NCI-H2227 (cell line): ENCODE data around the gene CACNA1S.

Experiments
- DNase-seq: peaks from one replicate; lab custom pipeline; 2025; ENCODE audit not compliant: unreplicated experiment; lab: John Stamatoyannopoulos, UW

Gene CACNA1S

DNA sequence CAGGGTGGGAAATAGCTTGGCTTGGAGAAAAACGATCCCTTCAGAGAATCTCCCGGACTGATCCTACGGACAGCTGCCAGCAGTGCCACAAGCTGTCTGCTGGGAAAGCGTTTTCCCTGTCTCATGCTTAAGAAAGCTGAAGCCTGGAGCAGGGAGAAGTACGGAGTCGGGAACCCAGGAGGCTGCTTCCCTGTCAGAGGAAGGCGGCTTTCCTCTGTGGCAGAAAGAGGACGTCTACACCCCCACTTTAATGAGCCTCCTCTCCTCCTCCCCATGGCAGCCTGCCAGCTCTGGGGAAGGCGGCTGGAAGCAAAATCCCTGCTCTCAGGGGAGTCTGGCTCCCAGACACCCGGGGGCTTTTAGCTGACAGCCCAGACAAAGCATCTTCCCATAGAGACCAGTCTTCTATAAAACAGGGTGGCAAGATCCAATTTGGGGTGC, 96.0 kb downstream of the CACNA1S start:
- peak; percentile 86 for DNase-seq

DNA sequence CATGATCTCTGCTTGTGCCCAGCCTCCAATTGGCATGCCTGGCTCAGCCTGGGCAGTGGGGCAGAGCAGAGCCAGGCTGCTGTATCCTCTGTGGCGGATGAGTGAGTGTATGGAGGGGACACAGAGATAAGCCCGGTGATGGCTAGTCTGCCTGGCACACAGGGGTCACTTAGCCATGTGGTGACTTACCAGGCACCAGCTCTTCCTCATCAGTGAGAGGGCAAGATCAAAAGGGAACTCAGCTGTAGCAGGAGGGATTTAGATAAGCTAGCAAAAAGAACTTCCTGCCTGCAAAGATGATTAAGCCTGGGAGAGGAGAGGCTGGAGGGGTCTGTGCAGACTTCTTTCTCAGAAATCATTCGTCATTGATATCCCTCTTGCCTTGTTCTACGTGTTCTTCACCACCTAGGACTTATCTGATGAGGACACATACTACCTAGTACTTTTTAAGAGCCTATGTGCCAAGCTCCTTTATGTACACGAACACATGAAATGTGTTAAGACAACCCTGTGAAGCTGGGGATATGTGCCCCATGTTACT, 96.6 kb downstream of the CACNA1S start:
- no peak for DNase-seq

DNA sequence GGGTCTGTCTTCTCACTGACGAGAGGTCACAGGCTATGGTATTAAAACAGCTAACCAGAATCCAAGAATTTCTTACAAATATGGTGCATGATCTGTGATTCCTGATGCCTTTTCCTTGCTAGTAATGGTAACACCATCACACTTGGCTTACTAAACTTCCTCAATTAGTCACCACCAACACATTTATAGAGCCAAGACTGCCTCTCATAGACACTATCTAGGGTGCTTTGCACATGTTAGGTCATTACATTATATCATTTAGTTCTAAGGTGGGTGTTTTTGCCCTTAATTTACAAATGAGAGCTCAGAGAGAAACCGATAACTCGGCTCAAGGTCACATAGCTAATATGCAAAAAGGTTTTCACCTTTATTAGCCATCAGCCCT, 97.4 kb downstream of the CACNA1S start:
- DNase-seq = no peak

DNA sequence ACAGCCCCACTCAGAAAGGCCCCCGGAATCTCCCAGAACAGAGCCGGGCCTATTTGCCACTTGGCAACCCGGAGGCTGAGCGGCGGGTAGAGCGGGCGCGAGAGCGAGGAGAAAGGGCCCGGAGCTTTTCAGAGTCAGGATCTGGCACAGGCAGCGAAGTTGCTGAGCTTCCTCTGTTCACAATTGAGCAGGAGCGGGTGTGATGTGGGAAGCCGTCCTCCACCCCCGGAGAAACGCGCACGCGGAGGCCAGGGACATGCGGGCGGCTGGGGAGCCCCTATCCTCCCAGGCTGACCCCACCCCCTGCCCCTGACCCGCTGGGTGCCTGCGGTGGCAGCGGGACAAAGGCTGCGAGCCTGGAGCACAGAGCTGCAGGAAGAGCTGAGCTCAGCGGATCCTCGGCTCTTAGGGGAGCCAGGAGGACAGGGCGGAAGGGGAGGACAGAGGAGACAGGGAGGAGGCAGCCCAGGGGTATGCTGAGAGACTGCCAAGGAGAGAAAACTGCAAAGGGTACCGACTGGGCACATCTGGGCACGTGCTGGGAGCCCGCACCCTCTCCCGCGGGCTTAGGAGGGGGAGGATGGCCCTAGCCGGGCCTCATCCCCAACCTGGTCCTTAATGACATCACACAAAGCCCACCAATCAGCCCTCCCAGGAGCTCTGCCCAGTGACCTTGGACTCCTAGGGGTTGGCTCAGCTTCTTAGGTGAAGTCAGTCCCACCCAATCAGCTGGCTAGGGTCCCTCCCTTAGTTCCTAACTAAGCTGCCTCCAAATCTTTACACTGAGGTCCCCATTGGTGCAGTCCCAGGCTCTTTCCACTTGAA, 98.0 kb downstream of the CACNA1S start:
- DNase-seq = no peak

DNA sequence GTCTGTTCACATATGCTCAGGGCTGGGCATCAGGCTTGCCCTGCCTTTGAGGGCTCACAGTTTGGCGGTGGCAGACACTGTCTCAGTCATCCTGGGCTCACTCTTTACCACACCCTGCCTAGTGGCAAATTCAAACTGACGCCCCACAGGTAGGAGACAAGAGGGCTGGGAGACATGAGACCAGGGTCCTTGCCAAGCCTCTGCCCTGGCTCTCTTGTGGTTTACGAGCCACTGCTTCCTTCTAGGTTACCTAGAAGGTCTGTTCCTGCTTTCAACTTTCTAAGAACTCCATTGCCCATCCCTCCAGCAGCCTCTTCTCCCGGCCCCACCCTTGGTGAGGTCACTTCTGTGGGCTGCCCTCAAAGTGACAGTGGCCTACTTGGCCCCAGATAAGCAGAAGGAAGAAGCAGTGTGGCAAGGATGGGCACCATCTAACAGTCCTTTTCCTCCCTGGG, 99.2 kb downstream of the CACNA1S start:
- no peak for DNase-seq

DNA sequence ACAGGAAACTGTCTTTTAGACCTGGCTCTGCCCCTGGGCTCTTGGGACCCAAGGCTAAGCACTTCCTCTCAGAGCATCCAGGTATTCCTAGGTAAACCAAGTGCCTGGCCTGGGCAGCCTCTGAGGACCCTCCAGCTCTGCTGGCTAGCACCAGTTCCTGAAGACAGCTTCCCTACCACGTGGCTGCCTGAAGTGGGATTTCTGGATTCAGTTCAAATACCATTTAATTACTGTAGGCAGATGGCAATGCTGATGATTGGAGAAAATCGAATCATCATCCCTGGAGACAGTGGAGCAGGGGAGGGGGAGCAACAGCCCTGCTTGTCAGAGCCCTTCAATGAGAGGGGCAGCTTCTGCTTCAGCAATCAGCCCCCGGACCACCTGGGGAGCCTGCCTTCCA, 100.6 kb downstream of the CACNA1S start:
- peak; percentile 20 for DNase-seq

DNA sequence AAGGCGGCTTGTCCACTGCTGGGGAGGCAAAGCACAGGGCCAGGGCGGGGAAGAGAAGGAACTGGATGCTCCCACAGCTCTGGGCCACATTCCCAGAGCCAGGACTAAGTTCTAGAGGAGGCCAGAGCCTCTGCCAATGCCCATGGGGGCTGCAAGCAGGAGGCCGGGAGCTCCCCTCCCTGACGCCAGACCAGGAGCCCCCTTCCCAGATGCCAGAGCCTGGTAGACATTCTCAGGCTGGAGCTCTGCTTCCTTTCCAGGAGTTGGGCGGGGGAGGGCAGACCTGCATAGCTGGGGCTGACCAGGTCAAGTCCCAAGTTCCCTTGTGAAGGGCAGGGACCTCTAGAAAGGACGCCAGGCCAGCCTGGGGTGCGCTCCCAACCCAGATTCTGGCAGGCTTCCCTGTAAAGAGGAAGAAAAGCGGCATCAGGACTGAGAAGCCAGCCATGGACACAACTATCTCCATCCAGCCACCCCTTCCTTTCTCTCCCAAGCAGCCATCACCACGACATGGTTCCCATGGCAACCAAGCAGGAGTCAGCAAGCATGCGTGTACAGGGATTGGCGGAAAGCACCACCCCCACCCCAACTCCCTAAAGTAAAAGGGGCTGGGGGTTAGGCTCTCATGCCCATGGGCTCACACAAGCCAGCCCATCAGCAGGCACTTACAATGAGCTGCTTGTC, 102.1 kb downstream of the CACNA1S start:
- peak; percentile 77 for DNase-seq

DNA sequence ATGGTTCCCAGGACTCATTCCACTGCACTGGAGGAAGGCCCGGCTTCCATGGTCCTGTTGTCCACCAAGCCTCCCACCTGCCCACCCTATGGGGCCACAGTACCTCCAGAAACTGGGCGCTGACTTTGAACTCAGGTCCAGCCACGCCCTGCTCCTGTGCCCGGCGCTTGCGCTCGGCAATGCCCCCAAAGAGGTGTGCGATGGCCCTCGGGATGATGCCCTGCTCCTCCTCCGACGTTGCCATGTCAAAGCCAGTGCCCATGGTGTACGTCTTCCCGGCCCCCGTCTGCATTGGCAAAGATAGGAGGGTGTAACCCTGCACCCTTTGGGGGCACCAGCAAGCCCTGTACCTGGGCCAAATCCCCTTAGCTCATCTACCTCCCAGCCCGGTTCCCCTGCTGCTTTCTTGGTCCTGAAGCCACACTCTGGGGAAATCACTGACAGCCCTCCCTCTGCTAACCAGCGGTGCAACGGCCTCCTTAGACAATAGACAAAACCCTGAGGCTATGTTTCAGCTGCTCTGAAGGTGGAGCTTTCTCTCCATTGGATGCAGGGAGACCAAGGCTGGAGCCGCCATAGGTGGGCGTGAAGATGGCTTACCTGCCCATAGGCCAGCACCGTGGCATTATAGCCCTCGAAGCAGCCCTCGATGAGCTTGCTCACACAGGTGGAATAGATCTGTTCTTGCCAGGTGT, 103.4 kb downstream of the CACNA1S start:
- DNase-seq = peak; percentile 13

DNA sequence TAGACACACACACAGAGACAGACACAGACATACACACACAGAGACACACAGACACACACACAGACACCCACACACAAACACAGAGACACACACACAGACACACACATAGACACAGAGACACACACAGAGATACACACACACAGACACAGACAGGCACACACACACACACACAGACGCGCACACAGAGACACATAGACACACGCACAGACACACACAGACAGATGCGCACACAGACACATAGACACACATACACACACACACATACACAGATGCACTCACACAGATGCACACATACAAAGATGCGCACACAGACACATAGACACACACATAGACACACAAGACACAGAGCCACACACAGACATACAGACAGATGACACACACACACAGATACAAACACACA, 104.7 kb downstream of the CACNA1S start:
- DNase-seq = no peak

DNA sequence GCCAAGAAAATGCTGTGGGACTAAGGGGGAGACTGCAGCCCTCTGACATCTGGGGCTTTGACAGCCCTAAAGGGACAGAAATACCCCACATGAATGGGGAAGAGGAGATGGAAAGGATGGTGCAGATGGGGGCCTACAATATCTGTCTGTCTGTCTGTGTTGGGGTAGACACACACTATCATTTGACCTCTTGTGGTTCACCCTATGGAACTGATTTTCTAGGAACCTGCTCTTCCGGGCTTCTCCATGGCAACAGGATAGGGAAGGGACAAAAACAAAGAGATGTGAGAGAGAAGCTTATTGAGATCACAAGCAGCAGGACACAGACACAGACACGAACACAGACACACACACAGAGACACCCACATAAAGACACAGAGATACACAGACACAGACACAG, 105.8 kb downstream of the CACNA1S start:
- DNase-seq = peak; percentile 17

DNA sequence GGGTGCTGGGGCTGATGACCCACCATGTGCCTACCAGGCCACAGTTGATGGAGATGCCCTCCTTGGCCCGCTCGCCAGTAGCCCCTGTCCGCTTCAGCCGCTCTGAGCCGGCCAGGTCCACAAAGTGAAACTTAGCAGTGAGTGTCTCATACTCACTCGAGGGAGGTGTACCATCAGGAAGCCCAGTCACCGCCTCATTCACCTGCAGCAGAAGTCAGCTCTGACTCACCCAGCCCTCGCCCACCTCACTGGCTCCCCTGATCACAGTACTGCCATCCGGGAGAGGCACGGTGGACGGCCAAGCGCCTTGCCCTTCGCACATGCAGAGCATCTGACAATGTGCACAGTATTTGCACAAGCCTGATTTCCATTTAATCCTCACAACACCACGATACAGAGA, 107.5 kb downstream of the CACNA1S start:
- DNase-seq = no peak

DNA sequence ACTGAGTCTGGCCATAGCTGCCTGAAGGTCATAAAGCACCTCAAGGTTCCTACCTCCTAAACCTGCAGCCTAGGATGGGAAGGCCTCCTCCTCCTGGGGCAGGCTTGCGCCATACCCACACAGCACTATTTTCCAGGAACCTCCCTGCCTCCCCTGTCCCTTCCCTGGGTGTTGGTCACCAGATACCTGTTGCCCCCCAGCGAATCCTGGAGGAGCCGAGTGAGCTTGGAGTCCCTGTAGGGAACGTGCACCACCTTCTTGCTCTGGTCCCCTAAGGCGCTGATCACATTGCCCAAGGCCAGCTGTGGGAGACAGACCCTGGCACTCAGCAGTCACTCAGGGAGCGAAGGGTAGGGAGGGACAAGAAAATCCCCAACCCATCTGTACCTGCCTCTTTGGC, 108.1 kb downstream of the CACNA1S start:
- no peak for DNase-seq

DNA sequence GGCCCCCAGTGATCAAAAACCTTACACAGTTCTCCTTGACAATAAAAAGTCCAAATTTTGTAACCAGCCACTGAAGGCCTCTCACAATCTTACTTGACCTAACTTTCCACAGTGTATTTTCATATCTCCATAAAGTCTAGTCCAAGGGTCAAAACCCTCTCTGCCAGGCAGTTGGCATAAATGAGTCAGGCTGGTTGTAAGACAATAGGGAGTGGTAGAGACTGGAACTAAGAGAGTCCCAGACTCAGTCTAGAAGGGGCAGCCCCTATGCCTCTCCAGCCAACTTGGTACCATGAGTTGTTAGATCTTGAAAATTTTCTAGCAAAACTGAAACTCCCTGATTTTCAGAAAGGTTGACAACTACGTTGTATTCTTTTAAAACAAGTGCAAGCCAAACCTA, 109.7 kb downstream of the CACNA1S start:
- no peak for DNase-seq

DNA sequence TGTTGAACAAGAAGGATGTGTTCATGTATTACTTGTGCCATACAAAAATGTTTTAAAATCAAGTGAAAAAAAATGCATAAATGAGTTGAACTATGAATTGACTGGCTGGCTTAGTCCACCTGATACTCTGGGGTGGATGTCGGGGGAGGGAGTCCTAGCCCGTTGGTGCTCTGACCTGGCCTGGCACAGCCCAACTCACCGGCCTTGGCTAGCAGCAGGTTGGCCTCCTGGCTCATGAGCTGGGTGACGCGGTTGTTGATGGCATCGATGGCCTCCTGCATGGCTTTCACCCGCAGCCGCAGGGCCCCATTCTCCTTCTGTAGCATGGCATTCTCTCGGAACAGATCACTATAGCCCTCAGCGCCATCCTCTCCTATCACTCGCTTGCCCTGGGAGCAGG, 110.3 kb downstream of the CACNA1S start:
- no peak for DNase-seq

DNA sequence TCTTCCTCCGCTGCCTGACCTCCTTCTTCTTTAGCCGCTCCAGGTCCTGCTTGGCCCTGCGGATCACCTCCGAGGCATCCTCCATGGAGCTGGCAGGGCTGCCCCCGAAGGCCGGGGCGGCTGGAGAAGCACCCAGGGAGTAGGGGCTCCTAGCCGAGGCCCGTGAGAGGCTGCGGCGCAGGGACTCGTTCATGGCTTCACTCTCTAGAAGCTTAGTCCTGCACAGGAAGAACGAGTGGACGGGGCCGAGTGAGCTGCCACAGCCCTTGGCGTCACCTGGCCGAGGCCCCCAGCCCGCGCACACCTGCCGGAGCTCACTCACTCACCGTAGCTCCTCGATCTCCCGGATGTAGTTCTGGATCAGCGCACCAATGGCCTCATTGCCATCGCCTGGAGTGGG, 111.8 kb downstream of the CACNA1S start:
- DNase-seq = no peak

DNA sequence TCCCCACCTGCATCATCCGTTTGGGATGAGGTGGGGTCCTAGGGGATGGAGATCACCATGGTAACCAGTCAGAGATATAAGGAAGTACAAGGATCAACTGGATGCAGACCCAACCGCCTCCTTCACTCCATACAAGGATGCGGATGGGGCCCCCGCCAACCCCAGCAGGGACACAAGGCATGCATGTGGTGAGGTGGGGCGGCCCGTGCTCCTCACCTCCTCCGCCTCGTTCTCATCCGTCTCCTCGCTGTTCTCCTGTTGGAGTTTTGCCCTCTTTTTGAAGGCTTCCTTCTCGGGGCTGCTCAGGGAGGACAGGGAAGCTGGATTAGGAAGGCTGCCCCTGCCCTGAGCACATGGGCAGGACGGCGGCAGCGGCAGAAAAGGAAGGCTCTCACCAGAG, 112.6 kb downstream of the CACNA1S start:
- DNase-seq = no peak

DNA sequence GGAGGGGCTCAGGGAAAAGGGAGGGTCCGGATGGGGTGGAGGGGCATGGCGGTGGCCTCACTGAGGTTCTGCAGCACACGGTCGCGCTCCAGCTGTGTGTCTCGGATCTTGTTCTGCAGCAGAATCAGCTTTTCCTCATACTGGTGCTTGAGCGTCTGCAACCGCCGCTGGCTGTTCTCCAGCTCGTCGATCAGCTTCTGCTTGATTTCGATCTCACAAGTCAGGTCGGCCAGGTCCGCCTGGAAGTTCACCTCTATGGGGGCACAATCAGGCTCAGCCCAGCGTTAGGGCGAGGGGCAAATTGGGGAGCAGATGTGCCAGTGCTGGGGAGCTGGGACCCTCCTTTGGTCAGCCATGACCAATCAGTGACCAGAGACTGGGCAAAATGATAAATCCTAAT, 113.9 kb downstream of the CACNA1S start:
- DNase-seq = no peak

DNA sequence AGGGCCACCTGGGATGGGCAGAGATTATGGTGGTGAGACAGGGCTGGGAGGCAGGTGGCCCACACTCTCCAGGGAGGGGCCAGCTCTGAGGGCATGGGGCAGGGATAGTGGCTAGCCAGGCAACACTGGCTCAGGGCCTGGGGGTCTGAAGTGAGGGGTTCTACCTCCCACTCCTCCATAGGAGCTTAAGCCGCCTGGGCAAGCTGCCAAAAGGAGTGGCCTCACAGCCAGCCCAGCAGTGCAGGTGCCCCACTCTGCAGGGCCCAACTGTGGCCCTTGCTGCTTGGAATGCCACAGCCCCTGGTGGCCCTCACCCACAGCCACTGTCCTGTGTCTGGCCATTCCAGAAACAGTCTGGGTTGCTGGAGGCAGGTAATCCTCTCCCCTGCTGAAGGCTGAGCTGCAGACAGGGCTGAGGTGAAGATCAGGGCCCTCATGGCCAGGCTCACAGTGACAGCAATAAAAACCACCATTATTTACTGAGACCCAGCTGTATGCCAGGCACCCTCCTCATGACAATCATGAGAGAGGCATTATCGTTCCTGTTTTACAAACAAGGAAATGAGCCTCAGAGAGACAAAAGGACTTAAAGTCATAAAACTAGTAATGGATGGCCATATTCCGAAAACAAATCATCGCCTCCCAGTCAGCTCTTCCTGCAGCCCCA, 119.7 kb downstream of the CACNA1S start:
- DNase-seq = no peak

DNA sequence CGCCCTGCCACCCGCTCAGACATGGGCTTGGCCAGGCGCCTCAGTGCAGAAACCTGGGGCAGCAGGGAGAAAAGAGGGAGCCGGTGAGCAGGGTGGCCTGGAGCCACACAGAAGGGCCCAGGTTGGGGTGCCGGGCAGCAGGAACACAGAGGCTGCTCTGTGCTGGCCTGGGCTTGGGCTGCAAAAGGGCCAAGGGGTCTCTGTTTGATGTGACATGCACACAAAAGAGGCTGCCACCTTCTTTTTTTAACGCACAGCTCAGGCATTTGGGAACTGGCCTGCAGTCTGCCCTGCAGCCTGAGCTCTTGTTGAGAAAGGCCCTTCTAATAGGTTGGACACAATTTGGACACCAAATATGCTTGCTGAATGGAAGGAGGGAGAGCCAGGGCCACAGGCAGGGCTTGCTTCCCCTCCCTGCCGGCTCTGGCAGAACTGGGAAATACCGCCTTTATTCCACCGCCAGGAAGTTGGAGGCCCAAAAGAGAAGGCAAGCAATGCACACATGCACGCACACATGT, 121.1 kb downstream of the CACNA1S start:
- DNase-seq = no peak

DNA sequence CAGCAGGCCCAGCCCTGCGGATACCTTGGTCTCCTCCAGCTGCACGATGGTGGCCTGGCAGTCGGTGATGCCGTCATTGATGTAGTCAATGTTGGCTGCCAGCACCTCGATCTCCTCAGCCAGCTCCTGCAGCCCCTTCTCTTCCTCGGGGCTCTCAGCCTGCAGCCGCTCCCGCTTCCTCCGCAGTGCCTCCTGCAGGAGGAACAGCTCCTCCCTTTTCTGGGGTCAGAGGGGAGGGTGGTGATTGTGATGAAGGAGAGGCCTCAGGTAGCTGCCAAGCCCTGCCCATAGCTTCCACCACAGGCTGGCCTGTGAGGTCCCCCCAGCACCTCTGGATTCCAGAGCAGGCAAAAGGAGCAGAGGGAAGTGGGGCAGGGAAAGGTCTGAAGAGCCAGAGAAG, 122.1 kb downstream of the CACNA1S start:
- DNase-seq = no peak
